ENCODE measurements around the gene PTPN7.
"Not testable (repeated sequence)": the region's sequence is repeated elsewhere in the genome, so short reads cannot be mapped to it uniquely, and the experiment has no call there.

The PTPN7 gene

DNA sequence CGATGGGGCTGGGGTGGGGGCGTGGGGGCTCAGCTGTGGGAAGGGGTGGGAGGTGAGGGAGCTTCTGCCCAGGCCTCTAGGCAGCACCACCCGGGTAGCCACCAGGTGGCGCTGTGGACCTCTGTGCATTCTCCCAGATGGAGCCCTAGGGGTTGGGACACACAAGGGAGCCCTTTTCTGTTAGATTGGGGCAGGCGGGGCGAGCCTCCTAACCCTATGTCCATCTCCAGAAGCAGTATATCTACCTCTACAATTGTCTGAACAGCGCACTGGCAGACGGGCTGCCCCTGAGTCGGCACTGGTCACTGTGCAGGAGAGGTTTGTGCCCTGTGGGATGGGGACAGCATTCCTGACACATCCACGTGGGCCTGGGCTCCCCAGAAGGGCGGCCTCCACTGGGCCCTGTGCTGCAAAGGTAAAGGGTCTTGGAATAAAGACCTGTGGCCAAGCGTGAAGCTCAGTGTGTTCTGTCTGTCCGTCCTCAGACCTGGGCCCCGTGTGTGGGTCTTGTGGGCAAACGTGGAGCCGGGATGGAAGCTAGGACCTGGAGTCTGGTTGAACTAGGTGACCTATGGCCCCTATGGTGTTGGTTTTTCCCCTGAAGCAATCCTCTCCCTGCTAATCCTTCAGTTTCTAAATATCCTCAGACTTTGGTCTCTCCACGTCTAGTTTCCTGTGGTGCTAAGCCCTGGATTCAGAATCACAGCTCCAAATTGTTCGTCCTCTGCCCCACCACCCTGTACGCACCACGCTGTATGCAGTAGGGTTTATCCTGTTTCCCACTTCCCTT lies 28.8 kb upstream of the PTPN7 start:
- DNase-seq, result peak; percentile 79

- no peak for DNase-seq
Measured at GRCh38 chr1:202187697-202188407, 27.4 kb upstream of the PTPN7 start.

GRCh38 chr1:202187041-202187671 lies 26.8 kb upstream of the PTPN7 start:
- DNase-seq, result no peak

GRCh38 chr1:202186327-202186726 lies 25.9 kb upstream of the PTPN7 start:
- DNase-seq, result no peak

DNA sequence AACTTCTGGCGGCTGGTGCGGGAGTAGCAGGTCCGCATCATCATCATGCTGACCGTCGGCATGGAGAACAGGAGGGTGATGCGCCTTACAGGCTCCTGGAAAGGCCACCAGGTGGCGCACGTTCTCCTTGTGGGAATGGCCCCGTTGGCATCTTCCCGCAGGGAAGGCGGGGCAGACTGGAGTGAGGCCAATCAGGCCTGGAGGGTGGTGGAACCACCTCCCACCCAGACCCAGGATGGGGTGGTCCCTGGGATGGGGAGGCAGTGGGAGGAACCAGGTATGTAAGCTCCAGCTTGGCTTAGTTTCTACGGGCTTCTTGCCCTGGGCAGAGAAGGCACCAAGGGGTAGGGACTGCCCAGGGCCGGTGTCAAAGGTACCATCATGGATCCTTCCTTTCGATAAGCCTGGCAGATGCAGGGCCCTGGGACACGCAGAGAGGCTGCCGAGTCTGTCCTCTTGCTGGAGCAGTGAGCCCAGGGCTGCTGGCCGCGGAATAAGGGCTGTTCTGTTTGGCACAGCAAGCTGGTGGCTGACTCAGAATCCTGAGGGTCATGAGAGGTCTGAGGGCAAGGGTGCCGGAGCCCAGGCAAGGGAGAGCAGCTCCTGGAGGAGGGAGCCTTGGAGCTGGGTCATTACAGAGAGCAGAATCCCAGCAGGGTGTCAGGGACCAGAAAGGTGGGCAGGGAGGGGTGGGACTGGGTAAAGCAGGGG lies 24.5 kb upstream of the PTPN7 start:
- peak; percentile 68 for DNase-seq

DNA sequence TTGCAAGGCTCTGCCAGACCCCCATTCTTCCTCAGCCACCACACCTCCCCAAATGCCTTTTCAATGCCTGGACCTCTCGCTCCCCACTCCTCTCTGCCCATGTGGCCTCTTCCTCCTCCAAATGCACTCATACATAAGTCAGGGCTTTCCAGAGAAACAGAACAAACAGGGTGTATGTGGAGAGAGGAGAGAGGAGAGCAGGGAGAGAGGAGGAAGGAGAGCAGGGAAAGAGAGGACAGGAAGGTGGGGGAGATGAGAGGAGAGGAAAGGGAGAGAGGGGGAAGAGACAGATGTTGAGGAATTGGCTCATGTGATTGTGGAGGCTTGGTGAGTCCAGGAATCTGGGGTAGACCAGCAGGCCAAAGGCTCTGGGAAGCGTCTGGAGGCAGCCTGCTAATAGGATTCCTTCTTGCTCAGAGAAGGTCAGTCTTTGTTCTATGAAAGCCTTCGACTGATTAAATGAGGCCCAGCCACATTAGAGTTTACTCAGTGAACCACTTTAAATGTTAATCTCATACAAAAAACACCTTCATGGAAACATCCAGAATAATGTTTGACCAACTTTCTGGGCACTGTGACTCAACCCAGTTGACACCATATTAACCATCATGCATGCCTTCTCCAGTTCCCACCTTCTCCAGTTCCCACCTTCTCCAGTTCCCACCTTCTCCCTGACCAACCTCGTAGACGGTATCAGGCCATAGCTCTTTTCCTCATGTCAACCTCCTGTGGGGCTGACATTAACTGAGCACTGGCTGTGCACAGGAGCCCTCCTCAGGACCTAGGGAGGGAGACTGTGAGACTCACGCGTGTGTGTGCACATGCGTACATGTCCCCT lies 21.9 kb upstream of the PTPN7 start:
- DNase-seq, result no peak

DNA sequence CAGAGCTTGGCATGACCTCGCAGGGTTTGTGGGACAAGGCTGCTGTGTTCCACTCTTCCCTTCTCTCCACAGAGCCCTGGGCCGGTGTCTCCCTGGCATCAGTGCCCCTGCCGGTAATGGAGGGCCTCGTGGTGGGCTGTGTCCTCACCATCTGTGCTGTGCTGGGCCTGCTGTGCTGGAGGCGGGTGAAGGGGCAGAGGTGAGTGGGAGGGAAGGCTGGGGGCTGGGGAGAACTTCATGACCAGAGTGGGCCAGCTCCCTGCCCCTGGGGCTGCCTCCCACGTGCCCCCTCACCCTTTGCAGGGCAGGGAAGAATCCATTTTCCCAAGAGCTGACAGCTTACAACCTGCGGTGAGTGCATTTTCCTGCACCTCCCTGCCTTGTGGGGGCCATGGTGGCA lies 21.2 kb upstream of the PTPN7 start:
- no peak for DNase-seq

GRCh38 chr1:202180751-202181139 lies 20.3 kb upstream of the PTPN7 start:
- not testable (repeated sequence) for DNase-seq

DNA sequence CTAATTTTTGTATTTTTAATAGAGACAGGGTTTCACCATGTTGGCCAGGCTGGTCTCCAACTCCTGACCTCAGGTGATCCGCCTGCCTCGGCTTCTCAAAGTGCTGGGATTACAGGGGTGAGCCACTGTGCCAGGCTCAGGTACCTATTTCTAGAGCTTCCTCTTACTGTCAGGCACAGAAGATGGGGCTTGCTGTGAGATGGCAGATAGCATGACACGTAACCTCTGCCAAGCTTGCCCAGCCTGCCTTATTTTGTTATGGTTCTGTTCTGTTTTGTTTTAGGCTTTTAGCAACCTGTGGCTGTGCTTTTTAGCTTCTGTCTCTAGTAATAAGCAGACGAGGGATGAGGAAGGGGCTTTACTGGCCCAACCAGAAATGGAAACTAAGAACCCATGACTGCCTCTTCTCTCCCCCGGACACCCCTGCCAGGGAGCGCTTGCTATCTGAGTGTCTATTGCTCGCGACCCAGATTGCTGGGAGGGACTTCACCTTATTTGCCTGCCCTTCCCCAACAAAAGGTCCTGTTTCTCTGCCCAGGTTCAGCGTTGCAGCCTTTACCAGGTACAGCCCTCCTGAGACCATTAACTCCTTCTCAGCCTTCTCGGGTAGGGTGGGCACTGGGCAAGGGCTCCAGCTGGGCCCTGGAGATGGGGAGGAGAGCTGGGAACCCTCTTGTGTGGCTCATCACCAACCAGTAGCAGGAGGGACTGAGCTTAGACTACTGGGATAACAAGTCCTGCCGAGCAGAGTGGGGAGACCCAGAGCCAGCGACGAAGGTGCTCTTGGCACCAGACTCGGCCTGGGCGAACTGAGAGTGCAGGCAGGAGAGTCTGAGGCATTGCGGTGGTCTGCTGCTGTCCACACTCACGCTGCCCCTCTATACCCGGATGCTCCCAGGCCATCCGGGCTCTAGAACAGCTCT lies 19.7 kb upstream of the PTPN7 start:
- DNase-seq, result no peak

GRCh38 chr1:202176949-202177927 lies 16.8 kb upstream of the PTPN7 start:
- DNase-seq, result no peak

GRCh38 chr1:202173993-202174392 lies 13.6 kb upstream of the PTPN7 start:
- no peak for DNase-seq

- no peak for DNase-seq
Measured at GRCh38 chr1:202172015-202172355, 11.6 kb upstream of the PTPN7 start.

- no peak for DNase-seq
Measured at GRCh38 chr1:202171292-202172014, 11.1 kb upstream of the PTPN7 start.

DNA sequence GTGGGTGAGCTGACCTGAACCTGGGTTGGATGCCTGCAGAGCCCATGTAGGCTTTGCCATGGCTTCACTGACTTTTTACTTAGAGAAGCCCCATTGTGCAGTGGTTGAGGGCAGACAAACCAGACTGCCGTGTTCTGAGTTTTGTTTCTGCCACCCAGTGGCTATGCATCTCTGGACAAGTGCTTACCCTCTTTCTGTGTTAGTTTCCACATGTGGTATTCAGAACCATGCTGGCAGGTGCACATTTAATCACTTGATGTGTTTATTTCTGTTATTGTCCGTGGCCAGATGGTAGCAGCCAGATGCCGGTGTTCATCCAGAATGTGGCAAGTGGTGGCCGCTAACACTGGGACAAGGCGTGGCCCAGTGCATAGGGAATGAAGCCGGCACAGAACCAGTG lies 10.3 kb upstream of the PTPN7 start:
- DNase-seq, result no peak

GRCh38 chr1:202168861-202169260 lies 8.5 kb upstream of the PTPN7 start:
- DNase-seq, result no peak

- no peak for DNase-seq
Measured at GRCh38 chr1:202167708-202168415, 7.5 kb upstream of the PTPN7 start.

GRCh38 chr1:202167054-202167453 lies 6.7 kb upstream of the PTPN7 start:
- not testable (repeated sequence) for DNase-seq

- DNase-seq, result no peak
Measured at GRCh38 chr1:202165942-202166843, 5.8 kb upstream of the PTPN7 start.

All from activated naive CD4-positive, alpha-beta T cell treated with anti-CD3 and anti-CD28 coated beads, Interleukin-2, amount 50 U/mL, for 16 hours (primary cell).